Spleen (tissue), 11 donors: ENCODE results near the gene CCDC61. TPM values are rescaled to one million over a fixed set of nuclear protein-coding genes. Genes with fewer than 3 reads are reported as not detected.

Experiments
- DNase-seq: peaks from one replicate; pipeline ENCODE4 v3.0.0-alpha.2; 2020
- H3K27ac ChIP-seq, 8 donors: fragments of 200-600 bp; sonication (generic) in 7 of 8; 1 replicate in 4 of 8; 2 replicates in 4 of 8; pipeline versions ENCODE4 v1.5.0 to v1.8.0; 2016 to 2021; ENCODE audit warnings: inconsistent platforms in 4 of 8, mild to moderate bottlenecking in 4 of 8, moderate library complexity in 1 of 8
- H3K27me3 ChIP-seq, 7 donors: fragments of 200-600 bp; sonication (generic) in 6 of 7; replicated peaks in 1 of 7; 1 replicate in 4 of 7; 2 replicates in 3 of 7; pipeline versions ENCODE4 v1.5.0 to v1.8.0; 2016 to 2021; ENCODE audit warnings: inconsistent platforms in 3 of 7, mild to moderate bottlenecking in 1 of 7
- H3K36me3 ChIP-seq, 6 donors: fragments of 200-600 bp; sonication (generic) in 5 of 6; 1 replicate in 4 of 6; 2 replicates in 2 of 6; pipeline versions ENCODE4 v1.5.0 to v1.8.0; 2016 to 2021; ENCODE audit warnings: inconsistent platforms in 2 of 6
- H3K4me1 ChIP-seq, 6 donors: fragments of 200-600 bp; sonication (generic) in 5 of 6; 1 replicate in 3 of 6; 2 replicates in 3 of 6; pipeline versions ENCODE4 v1.5.0 to v1.8.0; 2016 to 2021; ENCODE audit warnings: inconsistent platforms in 3 of 6
- H3K4me3 ChIP-seq, 8 donors: fragments of 200-600 bp; sonication (generic) in 7 of 8; 1 replicate in 4 of 8; 2 replicates in 4 of 8; pipeline versions ENCODE4 v1.5.0 to v1.8.0; 2016 to 2021; ENCODE audit warnings: inconsistent platforms in 4 of 8, mild to moderate bottlenecking in 4 of 8, moderate library complexity in 2 of 8
- H3K9me3 ChIP-seq, 8 donors: fragments of 200-600 bp; sonication (generic) in 7 of 8; 1 replicate in 4 of 8; 2 replicates in 4 of 8; pipeline versions ENCODE4 v1.5.0 to v1.8.0; 2016 to 2021; ENCODE audit warnings: inconsistent platforms in 4 of 8
- CTCF ChIP-seq, 11 experiments: fragments of 200-600 bp in 7 of 11; fragments of 450-650 bp in 4 of 11; sonication (generic) in 4 of 11; IDR thresholded peaks in 8 of 11; conservative IDR thresholded peaks in 3 of 11; 1 replicate in 7 of 11; 2 replicates in 4 of 11; pipeline versions ENCODE4 v1.4.0 to v1.8.0; 2016 to 2021; ENCODE audit warnings: antibody characterized with exemption in 11 of 11, inconsistent platforms in 4 of 11, mild to moderate bottlenecking in 1 of 11
- POLR2A ChIP-seq, 3 donors: fragments of 450-650 bp; IDR thresholded peaks; one replicate each; pipeline ENCODE4 v1.5.1; 2017; ENCODE audit warnings: antibody characterized with exemption in 3 of 3, mild to moderate bottlenecking in 1 of 3
- POLR2AphosphoS5 ChIP-seq, 3 donors: sonication (generic); formaldehyde crosslinking; IDR thresholded peaks; one replicate each; pipeline ENCODE4 v1.5.1; 2017; ENCODE audit warnings: antibody characterized with exemption in 3 of 3
- WGBS, 5 donors: extraction: QIAGEN DNeasy Blood & Tissue Kit in 3 of 5; methylation state at CpG; one replicate each; pipeline versions ENCODE4 v1.1.5 to v1.1.7; 2013 to 2018; 5-methylcytosine and 5-hydroxymethylcytosine counted together
- intact Hi-C: fragments of 100-400 bp; cut with DNase I; formaldehyde crosslinking; loops from one replicate; pipeline ENCODE4 v1.15.0; 2023; ENCODE audit warnings: low total_unique reads
- microRNA-seq, 3 donors: library from miRNA; unstranded; fragments of <30 nt; microRNA quantifications; one replicate each; pipeline versions ENCODE4 to v1.1.0, GENCODE V29; 2019 to 2020
- polyA plus RNA-seq, 3 donors: library from polyadenylated mRNA; stranded (reverse); fragments of 200-250 nt; gene quantifications; one replicate each; pipeline ENCODE4 v1.2.1, GENCODE V29; 2013
- small RNA-seq, 4 donors: library from RNA; depleted of rRNA; stranded (forward); fragments of <200 nt; gene quantifications; one replicate each; pipeline ENCODE3, GENCODE V24; 2016
- total RNA-seq, 7 donors: library from RNA; depleted of rRNA in 3 of 7; stranded (reverse); fragments of >200 nt in 3 of 7; fragmentation: NEBNext Ultra II Directional in 4 of 7; extraction: Animal tissue kit (Norgen Biotek cat#: 25700) in 4 of 7; gene quantifications; one replicate each; pipeline versions ENCODE4 v1.1.0 to v1.2.1, GENCODE V29; 2016 to 2021
- donor health status: healthy with polysubstance abuse.
- donor health status: DM: no; HTN: no; CAD: no; lungs with moderate emphysema.
- donor health status: DM: no; HTN: no; CAD: no.
- donor health status: Bipolar disorder and iron deficiency.
- donor health status: healthy.
- donor health status: DM: no; HTN: no; CAD: no.
- donor health status: DM: yes; HTN: yes; CAD: no.

CCDC61 gene
- total and polyA plus RNA-seq, 10 donors = 5.0 to 24.6 (median 16.7) TPM

GRCh38 chr19:46066471-46066870 lies 71.2 kb downstream of the CCDC61 start:
- intact Hi-C loops = no loop called here
- TF ChIP-seq CTCF (IDR thresholded peaks at IDR 0.05 in 8 of 11, conservative IDR thresholded peaks at IDR 0.05 in 3 of 11) (no peak), POLR2AphosphoS5 (IDR thresholded peaks at IDR 0.05) (no peak), POLR2A (IDR thresholded peaks at IDR 0.05) (no peak)
- no peak overlapping the region for H3K4me3 ChIP-seq
- no peak overlapping the region for H3K27ac ChIP-seq
- H3K4me1 ChIP-seq = no peaks in the 10 kb centered on the region
- DNase-seq = no peak
- H3K36me3 ChIP-seq = no peaks in the 10 kb centered on the region
- H3K9me3 ChIP-seq = peaks cover 0 to 6% (median 4%) of the 10 kb centered on the region in 8 donors
- 78 to 94% (median 87%) methylated on average over 1 of the region's 1 CpG for WGBS, 5 donors
- H3K27me3 ChIP-seq = peaks cover 0 to 97% (median 32%) of the 10 kb centered on the region in 7 donors

- Histone ChIP-seq H3K9me3 (no peaks in the 10 kb centered on the region), H3K27ac (no peak overlapping the region), H3K36me3 (no peaks in the 10 kb centered on the region), H3K4me3 (no peak overlapping the region), H3K27me3 (peaks cover 0 to 97% (median 32%) of the 10 kb centered on the region in 7 donors), H3K4me1 (no peaks in the 10 kb centered on the region)
- intact Hi-C loops = no loop called here
- no peak for DNase-seq
- 78 to 95% (median 88%) methylated on average over 1 of the region's 1 CpG for whole genome bisulfite sequencing, 5 donors
- no peak for TF ChIP-seq POLR2AphosphoS5 (IDR thresholded peaks at IDR 0.05)
- no peak for TF ChIP-seq CTCF (IDR thresholded peaks at IDR 0.05 in 8 of 11, conservative IDR thresholded peaks at IDR 0.05 in 3 of 11)
- no peak for TF ChIP-seq POLR2A (IDR thresholded peaks at IDR 0.05)
Observed at GRCh38 chr19:46067691-46068090, 72.4 kb downstream of the CCDC61 start.

Small RNA genes within 50 kb of the gene (microRNA-seq; reads per million reads assigned to microRNA genes)
- gene MIR769 = 97.2 to 135 (median 113) reads per million in 3 donors

Small RNA genes within 50 kb of the gene (small RNA-seq; reads per million reads assigned to genes)
- 38.5 to 58.2 (median 45.8) reads per million in 4 donors for gene MIR769

Other genes starting within 250 kb of the CCDC61 start
- gene SIX5, start 226.2 kb upstream of the CCDC61 start, total RNA-seq = 10 to 100 TPM in 2 of 7 donors, 1 to 10 TPM in 5; 6.5 to 13.2 (median 8.5) TPM
- 1 to 10 TPM; 4.4 to 8.9 (median 5.2) TPM for gene SIX5, start 226.2 kb upstream of the CCDC61 start, polyA plus RNA-seq
- 10 to 100 TPM; 22.2 to 54.6 (median 32.7) TPM for gene DMPK, start 213.0 kb upstream of the CCDC61 start, total RNA-seq
- gene DMPK, start 213.0 kb upstream of the CCDC61 start, polyA plus RNA-seq = 100 to 1,000 TPM in 1 of 3 donors, 10 to 100 TPM in 2; 17.9 to 147 (median 38.1) TPM
- gene DMWD, start 202.6 kb upstream of the CCDC61 start, total RNA-seq = 10 to 100 TPM; 35.1 to 57.0 (median 48.4) TPM
- gene DMWD, start 202.6 kb upstream of the CCDC61 start, polyA plus RNA-seq = 10 to 100 TPM in 1 of 3 donors, 1 to 10 TPM in 2; 6.4 to 36.1 (median 6.7) TPM
- under 1 TPM in 3 of 7 donors, not detected in 4; 0.19 to 0.41 (median 0.33) TPM for gene RSPH6A, start 180.2 kb upstream of the CCDC61 start, total RNA-seq
- gene RSPH6A, start 180.2 kb upstream of the CCDC61 start, polyA plus RNA-seq = under 1 TPM in 1 of 3 donors, not detected in 2; 0.13 TPM
- 100 to 1,000 TPM in 1 of 7 donors, 10 to 100 TPM in 6; 56.3 to 106 (median 75.1) TPM for gene SYMPK, start 132.3 kb upstream of the CCDC61 start, total RNA-seq
- 100 to 1,000 TPM in 2 of 3 donors, 10 to 100 TPM in 1; 60.3 to 148 (median 147) TPM for gene SYMPK, start 132.3 kb upstream of the CCDC61 start, polyA plus RNA-seq
- under 1 TPM in 1 of 7 donors, not detected in 6; 0.24 TPM for gene FOXA3, start 131.1 kb upstream of the CCDC61 start, total RNA-seq
- gene FOXA3, start 131.1 kb upstream of the CCDC61 start, polyA plus RNA-seq = under 1 TPM in 2 of 3 donors, not detected in 1; 0.09 to 0.16 TPM
- 10 to 100 TPM; 18.5 to 29.4 (median 23.3) TPM for gene IRF2BP1, start 109.3 kb upstream of the CCDC61 start, total RNA-seq
- gene IRF2BP1, start 109.3 kb upstream of the CCDC61 start, polyA plus RNA-seq = 10 to 100 TPM in 2 of 3 donors, 1 to 10 TPM in 1; 10.0 to 19.9 (median 10.6) TPM
- gene MYPOP, start 92.9 kb upstream of the CCDC61 start, total RNA-seq = 10 to 100 TPM in 4 of 7 donors, 1 to 10 TPM in 3; 5.8 to 13.2 (median 11.0) TPM
- 1 to 10 TPM; 5.1 to 9.6 (median 9.3) TPM for gene MYPOP, start 92.9 kb upstream of the CCDC61 start, polyA plus RNA-seq
- gene NANOS2, start 80.7 kb upstream of the CCDC61 start, total RNA-seq = not detected
- not detected for gene NANOS2, start 80.7 kb upstream of the CCDC61 start, polyA plus RNA-seq
- gene NOVA2, start 21.6 kb upstream of the CCDC61 start, total RNA-seq = 10 to 100 TPM in 1 of 7 donors, 1 to 10 TPM in 6; 1.8 to 12.5 (median 5.4) TPM
- under 1 TPM; 0.42 to 0.77 (median 0.50) TPM for gene NOVA2, start 21.6 kb upstream of the CCDC61 start, polyA plus RNA-seq
- gene PGLYRP1, start 27.6 kb downstream of the CCDC61 start, total RNA-seq = 10 to 100 TPM in 6 of 7 donors, 1 to 10 TPM in 1; 9.1 to 97.9 (median 32.3) TPM
- gene PGLYRP1, start 27.6 kb downstream of the CCDC61 start, polyA plus RNA-seq = 10 to 100 TPM in 1 of 3 donors, 1 to 10 TPM in 2; 2.5 to 12.7 (median 8.9) TPM
- gene IGFL4, start 45.5 kb downstream of the CCDC61 start, total RNA-seq = not detected
- under 1 TPM in 2 of 3 donors, not detected in 1; 0.03 TPM for gene IGFL4, start 45.5 kb downstream of the CCDC61 start, polyA plus RNA-seq
- not detected for gene IGFL3, start 129.2 kb downstream of the CCDC61 start, total RNA-seq
- not detected for gene IGFL3, start 129.2 kb downstream of the CCDC61 start, polyA plus RNA-seq
- gene IGFL2, start 152.8 kb downstream of the CCDC61 start, total RNA-seq = not detected
- gene IGFL2, start 152.8 kb downstream of the CCDC61 start, polyA plus RNA-seq = not detected
- gene IGFL1, start 234.3 kb downstream of the CCDC61 start, total RNA-seq = not detected
- not detected for gene IGFL1, start 234.3 kb downstream of the CCDC61 start, polyA plus RNA-seq